ENCODE data around the gene MRPL22.
"Not testable (repeated sequence)": the region's sequence is repeated elsewhere in the genome, so short reads cannot be mapped to it uniquely, and the experiment has no call there.

Gene MRPL22

DNA sequence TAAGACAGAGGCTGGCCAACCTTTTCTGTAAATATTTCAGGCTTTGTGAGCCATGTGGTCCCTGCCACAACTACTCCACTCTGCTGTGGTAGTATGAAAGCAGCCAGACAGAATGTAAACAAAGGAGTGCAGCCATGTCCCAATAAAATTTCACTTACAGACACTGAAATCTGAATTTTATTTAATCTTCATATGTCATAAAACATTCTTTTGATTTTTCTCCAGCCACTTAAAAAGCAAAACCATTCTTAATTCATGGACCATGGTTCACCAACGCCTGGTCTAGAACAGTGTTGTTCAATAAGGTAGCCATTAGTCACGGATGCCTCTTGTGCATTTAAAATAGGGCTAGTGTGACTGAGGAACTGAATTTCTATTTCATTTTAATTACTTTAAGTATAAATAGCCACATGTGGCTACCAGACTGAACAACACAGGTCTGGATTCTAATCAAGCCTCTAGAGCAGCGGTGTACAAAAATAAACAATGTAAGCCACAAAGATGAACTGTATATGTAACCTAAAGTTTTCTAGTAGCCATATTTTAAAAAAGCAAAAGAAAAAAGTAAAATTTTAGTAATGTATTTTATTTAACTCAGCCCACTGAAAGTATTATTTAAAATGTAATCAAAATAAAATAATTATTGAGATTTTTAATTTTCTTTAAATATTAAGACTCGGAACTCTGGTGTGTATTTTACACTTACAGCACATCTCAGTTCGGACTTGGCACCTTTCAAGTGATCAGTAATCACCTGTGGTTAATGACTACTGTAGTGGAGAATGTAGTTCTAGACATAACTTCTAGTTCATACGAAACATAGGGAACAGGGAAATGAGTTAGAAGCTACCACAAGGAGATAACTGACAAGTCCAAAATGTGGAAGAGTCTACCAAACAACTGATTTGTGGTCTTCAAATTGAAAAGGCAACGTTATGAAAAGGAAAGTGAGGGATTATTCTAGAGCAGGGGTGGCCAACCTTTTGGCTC, 17.1 kb upstream of the MRPL22 start:
- Mint-ChIP-seq H3K4me3 (no peak overlapping the region), H3K27ac (no peak overlapping the region), H3K9me3 (no peaks in the 10 kb centered on the region), H3K27me3 (ENCODE audit: low read depth) (no peaks in the 10 kb centered on the region), H3K36me3 (ENCODE audit: low read depth) (peaks cover 26% of the 10 kb centered on the region), H3K4me1 (ENCODE audit: low read depth) (no peaks in the 10 kb centered on the region)
- DNase-seq (ENCODE audit: low spot score) = no peak

DNA sequence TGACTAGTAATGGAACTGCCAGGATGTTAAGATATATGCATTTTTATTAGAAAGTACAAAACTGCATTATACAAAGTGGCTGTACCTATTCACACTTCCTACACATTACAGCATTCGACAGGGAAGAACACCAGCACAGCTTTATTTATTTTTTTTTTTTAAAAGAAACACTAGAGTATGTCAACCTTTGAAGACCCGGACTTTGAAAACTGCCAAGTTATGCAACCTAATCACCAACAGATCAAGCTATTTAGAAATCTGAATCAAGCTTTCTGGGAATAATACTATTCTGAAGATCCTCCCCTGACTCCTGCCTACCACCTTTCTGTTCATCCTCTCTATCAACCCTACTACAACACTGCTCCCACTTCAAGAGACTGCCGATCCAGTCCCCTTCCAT, 7.3 kb upstream of the MRPL22 start:
- H3K4me3 Mint-ChIP-seq = no peak overlapping the region
- no peak for DNase-seq (ENCODE audit: low spot score)
- H3K27me3 Mint-ChIP-seq (ENCODE audit: low read depth) = no peaks in the 10 kb centered on the region
- peaks cover 30% of the 10 kb centered on the region for H3K36me3 Mint-ChIP-seq (ENCODE audit: low read depth)
- H3K9me3 Mint-ChIP-seq = no peaks in the 10 kb centered on the region
- H3K27ac Mint-ChIP-seq = peak overlapping the region; percentile 9
- H3K4me1 Mint-ChIP-seq (ENCODE audit: low read depth) = peaks cover 23% of the 10 kb centered on the region

DNA sequence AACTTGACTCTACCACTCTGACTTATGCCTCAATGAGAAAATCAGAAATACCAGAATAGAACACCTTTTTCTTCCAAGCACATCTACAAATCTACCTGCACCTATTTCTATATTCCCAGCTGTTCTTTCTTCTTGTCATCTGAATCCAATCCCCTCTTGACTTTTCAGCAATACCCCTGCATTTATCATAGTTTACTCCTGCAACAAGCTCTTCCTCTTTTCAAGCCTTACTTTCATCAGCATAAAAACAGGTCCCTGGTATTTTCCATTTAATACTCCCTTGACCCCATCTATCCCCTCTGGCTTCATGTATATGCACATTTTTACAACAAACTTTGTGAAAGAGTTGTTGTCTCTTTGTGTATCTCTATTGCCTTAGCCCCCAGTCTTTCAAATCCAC, 6.0 kb upstream of the MRPL22 start:
- no peak overlapping the region for H3K27ac Mint-ChIP-seq
- peaks cover 29% of the 10 kb centered on the region for H3K36me3 Mint-ChIP-seq (ENCODE audit: low read depth)
- DNase-seq (ENCODE audit: low spot score) = no peak
- H3K9me3 Mint-ChIP-seq = no peaks in the 10 kb centered on the region
- no peak overlapping the region for H3K4me3 Mint-ChIP-seq
- no peaks in the 10 kb centered on the region for H3K27me3 Mint-ChIP-seq (ENCODE audit: low read depth)
- peaks cover 27% of the 10 kb centered on the region for H3K4me1 Mint-ChIP-seq (ENCODE audit: low read depth)

DNA sequence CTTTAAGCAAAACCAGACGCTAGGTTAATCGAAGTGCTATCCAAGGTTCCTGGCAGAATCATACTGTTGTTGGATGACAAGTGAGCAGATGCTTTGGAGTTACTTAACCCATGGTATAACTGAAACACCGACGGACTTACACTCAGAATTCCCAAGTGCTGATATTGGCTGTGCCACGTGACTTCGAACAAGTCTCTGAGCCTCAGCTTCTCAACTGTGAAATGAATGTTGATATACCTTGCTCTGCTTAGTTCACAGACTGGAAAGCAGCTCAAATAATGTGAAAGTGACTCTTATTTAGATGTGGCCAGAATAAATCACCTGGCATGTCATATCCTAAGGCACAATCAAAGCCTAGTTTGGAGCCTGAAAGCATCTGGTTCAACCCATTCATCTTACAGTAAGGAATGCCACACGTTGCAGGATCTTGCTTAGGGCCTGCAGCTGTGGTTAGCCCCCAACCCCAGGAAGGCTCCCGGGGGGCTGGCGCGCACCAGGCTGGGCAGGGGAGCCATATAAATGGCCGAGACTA, 3.6 kb upstream of the MRPL22 start:
- no peak for DNase-seq (ENCODE audit: low spot score)
- Mint-ChIP-seq H3K27me3 (ENCODE audit: low read depth) (no peaks in the 10 kb centered on the region), H3K36me3 (ENCODE audit: low read depth) (peaks cover 15% of the 10 kb centered on the region), H3K27ac (peak overlapping the region; percentile 88), H3K4me1 (ENCODE audit: low read depth) (peaks cover 33% of the 10 kb centered on the region), H3K4me3 (peak overlapping the region; percentile 95), H3K9me3 (no peaks in the 10 kb centered on the region)

DNA sequence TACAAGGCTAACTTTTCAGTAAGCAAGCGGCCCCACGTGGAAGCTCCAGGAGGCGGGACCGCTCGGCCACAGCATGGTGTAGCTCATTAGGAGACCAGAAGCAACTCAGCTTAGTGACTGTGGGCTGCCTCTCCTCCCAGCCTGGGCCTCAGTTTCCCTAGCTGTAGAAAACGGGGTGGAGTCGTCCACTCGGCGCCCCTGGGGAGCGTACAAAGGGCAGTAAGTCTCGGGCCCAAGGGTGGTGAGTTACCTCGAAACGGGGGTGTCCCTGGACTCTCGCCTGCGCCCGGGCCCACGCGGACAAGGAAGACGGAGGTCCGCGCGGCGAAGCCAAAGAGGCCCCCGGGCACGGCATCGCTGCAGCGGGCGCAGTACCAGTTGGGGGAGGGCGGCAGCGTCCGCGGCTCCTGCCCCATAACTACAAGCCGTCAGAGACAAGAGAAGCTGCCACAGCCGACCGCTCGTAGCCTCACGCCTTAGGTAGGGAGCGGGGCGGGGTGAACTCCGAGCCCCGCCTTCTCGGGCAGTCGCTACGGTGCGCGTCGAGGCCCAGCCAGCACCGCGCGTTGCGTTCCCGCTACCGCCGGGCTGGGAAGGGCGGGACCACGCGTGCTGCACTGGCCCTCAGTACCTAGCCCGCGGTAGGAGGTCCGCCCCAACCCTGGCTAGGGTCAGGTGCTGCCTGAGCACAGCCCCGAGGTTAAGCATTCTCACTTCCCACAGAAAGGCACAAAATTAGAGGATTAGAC, 3.0 kb upstream of the MRPL22 start, which contains the start of gene GEMIN5:
TSS of gene GEMIN5 (minus strand) at position 494 of the 749 bp plus-strand sequence. CDS start at position 416, 78 bp downstream.
- Mint-ChIP-seq H3K27ac (peak within 1 kb of the TSS; percentile 88), H3K4me3 (peak within 1 kb of the TSS; percentile 95), H3K9me3 (no peaks in the 10 kb centered on the region), H3K4me1 (ENCODE audit: low read depth) (peaks cover 38% of the 10 kb centered on the region), H3K27me3 (ENCODE audit: low read depth) (no peaks in the 10 kb centered on the region), H3K36me3 (ENCODE audit: low read depth) (peaks cover 14% of the 10 kb centered on the region)
- DNase-seq (ENCODE audit: low spot score) = peak; percentile 85

DNA sequence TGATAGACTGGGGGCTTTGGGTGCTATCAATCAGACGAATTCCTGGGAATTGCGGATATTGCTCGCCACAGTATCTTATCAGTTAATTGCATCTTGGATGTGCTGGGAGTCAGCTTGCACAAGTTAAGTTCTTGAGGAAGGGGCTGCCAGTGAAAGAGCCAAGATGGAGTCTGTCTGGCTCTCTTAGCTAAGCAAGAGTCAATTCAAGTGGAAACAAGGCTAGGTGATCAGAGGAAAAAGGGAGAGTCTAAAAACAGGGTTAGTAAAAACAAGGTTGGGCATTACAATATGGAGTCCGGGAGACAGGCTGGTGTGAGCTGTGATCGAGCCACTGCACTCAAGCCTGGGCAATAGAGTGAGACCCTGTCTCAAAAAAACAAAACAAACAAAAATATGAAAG, 1.5 kb upstream of the MRPL22 start:
- Mint-ChIP-seq H3K4me3 (peak overlapping the region; percentile 58), H3K36me3 (ENCODE audit: low read depth) (peaks cover 11% of the 10 kb centered on the region), H3K4me1 (ENCODE audit: low read depth) (peaks cover 38% of the 10 kb centered on the region)
- not testable (repeated sequence) for DNase-seq (ENCODE audit: low spot score); H3K27ac Mint-ChIP-seq; H3K9me3 Mint-ChIP-seq; H3K27me3 Mint-ChIP-seq (ENCODE audit: low read depth)

DNA sequence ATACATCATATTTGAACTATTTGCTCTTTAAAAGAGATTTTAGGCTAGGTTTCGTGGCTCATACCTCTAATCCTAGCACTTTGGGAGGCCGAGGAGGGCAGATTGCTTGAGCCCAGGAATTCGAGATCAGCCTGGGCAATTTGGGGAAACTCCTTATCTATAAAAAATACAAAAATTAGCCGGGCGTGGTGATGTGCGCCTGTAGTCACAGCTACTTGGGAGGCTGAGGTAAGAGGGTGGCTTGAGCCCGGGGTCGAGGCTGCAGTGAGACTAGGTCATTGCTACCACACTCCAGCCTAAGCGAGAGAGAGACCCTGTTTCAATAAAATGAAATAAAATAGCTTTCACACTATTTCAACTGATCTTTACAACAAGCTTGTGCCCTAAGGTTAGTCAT, 500 bp upstream of the MRPL22 start:
- Mint-ChIP-seq H3K9me3 (no peaks in the 10 kb centered on the region), H3K4me1 (ENCODE audit: low read depth) (peaks cover 29% of the 10 kb centered on the region), H3K4me3 (peak overlapping the region; percentile 98), H3K27ac (peak overlapping the region; percentile 98), H3K27me3 (ENCODE audit: low read depth) (no peaks in the 10 kb centered on the region), H3K36me3 (ENCODE audit: low read depth) (peaks cover 2% of the 10 kb centered on the region)
- DNase-seq (ENCODE audit: low spot score) = no peak

DNA sequence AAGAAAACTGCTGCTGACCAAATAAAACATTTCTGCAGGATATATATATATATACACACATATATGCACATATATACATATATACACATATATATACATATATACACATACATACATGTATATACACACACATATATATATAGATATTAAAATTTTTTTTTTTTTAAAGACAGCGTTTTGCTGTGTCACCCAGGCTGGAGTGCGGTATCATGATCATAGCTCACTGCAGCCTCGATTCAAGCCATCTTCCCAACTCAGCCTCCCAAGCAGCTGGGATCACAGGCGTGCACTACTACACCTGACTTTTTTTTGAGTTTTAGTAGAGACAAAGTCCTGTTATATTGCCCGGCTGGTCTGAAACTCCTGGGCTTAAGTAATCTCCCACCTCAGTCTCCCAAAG, 2.7 kb downstream of the MRPL22 start:
- Mint-ChIP-seq H3K36me3 (ENCODE audit: low read depth) (peaks cover 3% of the 10 kb centered on the region), H3K4me1 (ENCODE audit: low read depth) (peaks cover 22% of the 10 kb centered on the region)

DNA sequence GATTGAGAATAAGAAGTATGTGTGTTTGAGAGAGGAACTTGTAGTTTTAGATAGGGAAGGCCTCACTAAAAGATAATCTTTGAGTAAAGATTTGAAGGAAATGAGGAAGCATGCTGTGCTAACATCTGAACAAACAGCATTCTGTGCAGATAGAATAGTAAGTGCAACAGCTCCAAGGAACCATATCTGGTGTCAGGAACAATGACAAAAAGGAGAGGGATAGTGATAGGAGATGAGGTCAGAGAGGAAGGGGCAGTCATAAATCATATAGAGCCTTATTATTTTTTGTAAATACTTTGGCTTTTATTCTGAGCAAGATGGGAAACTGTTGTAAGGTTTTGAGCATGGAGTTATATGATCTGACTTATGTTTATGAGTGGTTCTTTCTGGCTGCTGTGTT, 3.8 kb downstream of the MRPL22 start:
- no peak for DNase-seq (ENCODE audit: low spot score)
- H3K27ac Mint-ChIP-seq = no peak overlapping the region
- peaks cover 19% of the 10 kb centered on the region for H3K4me1 Mint-ChIP-seq (ENCODE audit: low read depth)
- H3K36me3 Mint-ChIP-seq (ENCODE audit: low read depth) = peaks cover 3% of the 10 kb centered on the region
- H3K4me3 Mint-ChIP-seq = no peak overlapping the region
- H3K9me3 Mint-ChIP-seq = no peaks in the 10 kb centered on the region
- no peaks in the 10 kb centered on the region for H3K27me3 Mint-ChIP-seq (ENCODE audit: low read depth)

More for the DNA sequence above, 2.7 kb downstream of the MRPL22 start:
- no peak for DNase-seq (ENCODE audit: low spot score)
- Mint-ChIP-seq H3K4me3 (no peak overlapping the region), H3K27ac (no peak overlapping the region), H3K9me3 (no peaks in the 10 kb centered on the region), H3K27me3 (ENCODE audit: low read depth) (no peaks in the 10 kb centered on the region)

DNA sequence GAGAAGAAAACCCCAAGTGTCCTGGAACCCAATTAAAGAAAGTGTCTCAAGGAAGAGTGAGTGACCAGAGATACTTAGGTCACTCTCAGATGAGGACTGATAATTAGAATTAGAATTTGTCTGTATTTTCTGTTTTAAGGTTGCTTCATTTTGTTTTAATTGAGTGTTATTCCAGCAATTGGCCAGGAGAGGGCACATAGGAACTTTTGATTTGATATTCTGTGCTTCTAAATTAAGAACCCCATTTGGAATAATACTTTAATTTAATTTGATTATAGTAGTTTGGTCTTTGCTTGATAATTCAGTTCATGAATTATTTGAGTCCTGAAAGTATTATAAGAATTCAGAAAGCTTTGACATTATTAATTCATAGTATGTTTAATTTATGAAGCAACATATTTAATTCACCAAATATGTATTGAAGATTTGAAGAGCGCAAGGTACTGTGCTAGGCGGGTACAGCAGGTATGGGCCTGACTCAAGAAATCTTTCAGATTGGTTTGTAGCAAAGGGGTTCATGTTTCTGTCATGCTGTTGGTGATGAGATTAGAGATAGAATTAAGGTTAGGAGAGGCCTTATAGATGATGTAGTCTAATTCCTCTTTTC, 4.9 kb downstream of the MRPL22 start:
- DNase-seq (ENCODE audit: low spot score) = no peak
- H3K27ac Mint-ChIP-seq = no peak overlapping the region
- peaks cover 16% of the 10 kb centered on the region for H3K4me1 Mint-ChIP-seq (ENCODE audit: low read depth)
- H3K9me3 Mint-ChIP-seq = no peaks in the 10 kb centered on the region
- no peak overlapping the region for H3K4me3 Mint-ChIP-seq
- no peaks in the 10 kb centered on the region for H3K27me3 Mint-ChIP-seq (ENCODE audit: low read depth)
- H3K36me3 Mint-ChIP-seq (ENCODE audit: low read depth) = peaks cover 3% of the 10 kb centered on the region

DNA sequence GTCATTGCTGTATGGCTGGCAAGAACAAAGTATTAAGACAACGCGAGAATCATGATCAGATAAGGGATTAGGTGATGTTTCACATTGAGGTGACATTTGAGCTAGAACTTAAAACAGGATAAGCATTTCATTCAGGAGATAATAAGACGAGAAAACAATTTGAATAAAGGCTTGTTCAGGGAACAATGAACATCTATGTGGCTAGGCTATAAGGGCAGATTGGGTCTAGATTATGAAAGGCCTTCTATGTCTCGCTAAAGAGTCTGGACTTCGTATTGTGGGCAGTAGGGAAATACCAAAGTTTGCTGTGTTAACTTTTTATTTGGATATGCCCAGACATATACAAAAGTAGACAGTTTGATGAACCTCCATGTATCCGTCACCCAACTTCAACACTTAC, 6.9 kb downstream of the MRPL22 start:
- Mint-ChIP-seq H3K27me3 (ENCODE audit: low read depth) (no peaks in the 10 kb centered on the region), H3K27ac (no peak overlapping the region), H3K4me3 (no peak overlapping the region), H3K9me3 (no peaks in the 10 kb centered on the region), H3K36me3 (ENCODE audit: low read depth) (peaks cover 7% of the 10 kb centered on the region), H3K4me1 (ENCODE audit: low read depth) (peaks cover 8% of the 10 kb centered on the region)
- DNase-seq (ENCODE audit: low spot score) = no peak

DNA sequence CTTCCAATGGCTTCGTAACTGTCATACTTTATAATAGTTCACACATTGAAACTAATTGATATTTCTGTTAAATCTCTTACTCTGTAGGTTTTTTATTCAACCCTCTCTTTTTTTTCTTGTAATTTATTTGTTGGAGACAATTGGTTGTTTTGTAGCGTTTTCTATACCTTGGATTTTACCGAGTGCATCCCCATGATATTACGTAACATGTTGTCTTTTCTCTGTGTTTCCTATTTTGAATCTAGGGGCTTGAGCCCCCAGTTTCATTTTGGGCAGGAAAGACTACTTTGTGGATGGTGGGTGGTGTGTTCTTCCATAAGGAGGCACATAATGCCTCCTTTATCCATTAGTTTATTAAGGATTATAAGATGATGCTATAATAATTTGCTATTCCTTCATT, 7.4 kb downstream of the MRPL22 start:
- Mint-ChIP-seq H3K9me3 (no peaks in the 10 kb centered on the region), H3K4me3 (no peak overlapping the region), H3K4me1 (ENCODE audit: low read depth) (peaks cover 6% of the 10 kb centered on the region), H3K27me3 (ENCODE audit: low read depth) (no peaks in the 10 kb centered on the region), H3K27ac (no peak overlapping the region), H3K36me3 (ENCODE audit: low read depth) (peaks cover 7% of the 10 kb centered on the region)
- no peak for DNase-seq (ENCODE audit: low spot score)

DNA sequence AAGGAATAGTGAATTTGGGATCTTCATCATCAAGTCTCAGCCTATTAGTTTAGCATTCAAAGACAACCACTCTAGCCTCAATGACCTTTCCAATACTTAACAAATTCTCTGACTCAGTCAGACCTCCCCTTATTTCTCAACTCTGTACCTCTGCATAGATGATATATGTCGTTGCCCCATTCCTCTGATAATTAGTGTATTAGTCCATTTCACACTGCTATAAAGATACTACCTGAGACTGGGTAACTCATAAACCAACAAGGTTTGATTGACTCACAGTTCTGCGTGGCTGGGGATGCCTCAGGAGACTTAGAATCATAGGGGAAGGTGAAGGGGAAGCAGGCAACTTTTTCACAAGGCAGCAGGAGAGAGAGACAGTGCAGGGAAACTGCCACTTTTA, 8.9 kb downstream of the MRPL22 start:
- H3K36me3 Mint-ChIP-seq (ENCODE audit: low read depth) = peaks cover 9% of the 10 kb centered on the region
- no peak overlapping the region for H3K27ac Mint-ChIP-seq
- H3K27me3 Mint-ChIP-seq (ENCODE audit: low read depth) = no peaks in the 10 kb centered on the region
- peaks cover 6% of the 10 kb centered on the region for H3K4me1 Mint-ChIP-seq (ENCODE audit: low read depth)
- H3K9me3 Mint-ChIP-seq = no peaks in the 10 kb centered on the region
- H3K4me3 Mint-ChIP-seq = no peak overlapping the region
- no peak for DNase-seq (ENCODE audit: low spot score)

All from T-helper 2 cell treated with Interferon-gamma antibody and Interleukin-4, amounts not matched to agents 5 μg/mL and 100 μg/mL, for 36 hours (primary cell).